ENCODE data around the gene SERINC5.
"Not testable (repeated sequence)": the region's sequence is repeated elsewhere in the genome, so short reads cannot be mapped to it uniquely, and the experiment has no call there.

SERINC5 gene

GRCh38 chr5:80191397-80191796 is 64.5 kb downstream of the SERINC5 start:
- no peaks in the 10 kb centered on the region for H3K9me3 ChIP-seq (ENCODE audit: severe bottlenecking)
- no peaks in the 10 kb centered on the region for H3K27me3 ChIP-seq (ENCODE audit: insufficient read depth, poor library complexity, severe bottlenecking)
- H3K4me1 ChIP-seq (ENCODE audit: insufficient read depth, poor library complexity, severe bottlenecking), result peaks cover 7% of the 10 kb centered on the region
- DNase-seq (ENCODE audit: low spot score) (no peak), ATAC-seq (ENCODE audit: low read depth) (no peak)
- H3K4me3 ChIP-seq (ENCODE audit: severe bottlenecking), result no peak overlapping the region
- H3K36me3 ChIP-seq (ENCODE audit: low read depth), result no peaks in the 10 kb centered on the region
- TF ChIP-seq CTCF (IDR thresholded peaks at IDR 0.05; ENCODE audit: poor library complexity, severe bottlenecking), result no peak
- H3K27ac ChIP-seq (ENCODE audit: poor library complexity, severe bottlenecking), result no peak overlapping the region

- no peaks in the 10 kb centered on the region for H3K36me3 ChIP-seq (ENCODE audit: low read depth)
- no peak for TF ChIP-seq CTCF (IDR thresholded peaks at IDR 0.05; ENCODE audit: poor library complexity, severe bottlenecking)
- H3K27ac ChIP-seq (ENCODE audit: poor library complexity, severe bottlenecking), result no peak overlapping the region
- no peak overlapping the region for H3K4me3 ChIP-seq (ENCODE audit: severe bottlenecking)
- H3K9me3 ChIP-seq (ENCODE audit: severe bottlenecking), result no peaks in the 10 kb centered on the region
- no peaks in the 10 kb centered on the region for H3K27me3 ChIP-seq (ENCODE audit: insufficient read depth, poor library complexity, severe bottlenecking)
- no peak for DNase-seq (ENCODE audit: low spot score)
- peaks cover 9% of the 10 kb centered on the region for H3K4me1 ChIP-seq (ENCODE audit: insufficient read depth, poor library complexity, severe bottlenecking)
- no peak for ATAC-seq (ENCODE audit: low read depth)
Measured at GRCh38 chr5:80190960-80191359, 64.9 kb downstream of the SERINC5 start.

GRCh38 chr5:80189701-80190100 is 66.1 kb downstream of the SERINC5 start:
- Histone ChIP-seq H3K27me3 (ENCODE audit: insufficient read depth, poor library complexity, severe bottlenecking) (no peaks in the 10 kb centered on the region), H3K4me3 (ENCODE audit: severe bottlenecking) (no peak overlapping the region), H3K27ac (ENCODE audit: poor library complexity, severe bottlenecking) (no peak overlapping the region), H3K36me3 (ENCODE audit: low read depth) (no peaks in the 10 kb centered on the region), H3K4me1 (ENCODE audit: insufficient read depth, poor library complexity, severe bottlenecking) (peaks cover 9% of the 10 kb centered on the region), H3K9me3 (ENCODE audit: severe bottlenecking) (no peaks in the 10 kb centered on the region)
- TF ChIP-seq CTCF (IDR thresholded peaks at IDR 0.05; ENCODE audit: poor library complexity, severe bottlenecking), result no peak
- ATAC-seq (ENCODE audit: low read depth) (no peak), DNase-seq (ENCODE audit: low spot score) (no peak)

GRCh38 chr5:80189201-80189600 is 66.6 kb downstream of the SERINC5 start:
- no peak overlapping the region for H3K4me3 ChIP-seq (ENCODE audit: severe bottlenecking)
- no peak for TF ChIP-seq CTCF (IDR thresholded peaks at IDR 0.05; ENCODE audit: poor library complexity, severe bottlenecking)
- H3K4me1 ChIP-seq (ENCODE audit: insufficient read depth, poor library complexity, severe bottlenecking), result peaks cover 9% of the 10 kb centered on the region
- H3K36me3 ChIP-seq (ENCODE audit: low read depth), result no peaks in the 10 kb centered on the region
- DNase-seq (ENCODE audit: low spot score) (no peak), ATAC-seq (ENCODE audit: low read depth) (no peak)
- H3K27ac ChIP-seq (ENCODE audit: poor library complexity, severe bottlenecking), result no peak overlapping the region
- no peaks in the 10 kb centered on the region for H3K9me3 ChIP-seq (ENCODE audit: severe bottlenecking)
- H3K27me3 ChIP-seq (ENCODE audit: insufficient read depth, poor library complexity, severe bottlenecking), result no peaks in the 10 kb centered on the region

- Histone ChIP-seq H3K27me3 (ENCODE audit: insufficient read depth, poor library complexity, severe bottlenecking) (no peaks in the 10 kb centered on the region), H3K36me3 (ENCODE audit: low read depth) (no peaks in the 10 kb centered on the region), H3K4me3 (ENCODE audit: severe bottlenecking) (no peak overlapping the region), H3K9me3 (ENCODE audit: severe bottlenecking) (no peaks in the 10 kb centered on the region), H3K4me1 (ENCODE audit: insufficient read depth, poor library complexity, severe bottlenecking) (peaks cover 9% of the 10 kb centered on the region), H3K27ac (ENCODE audit: poor library complexity, severe bottlenecking) (no peak overlapping the region)
- no peak for TF ChIP-seq CTCF (IDR thresholded peaks at IDR 0.05; ENCODE audit: poor library complexity, severe bottlenecking)
- DNase-seq (ENCODE audit: low spot score) (no peak), ATAC-seq (ENCODE audit: low read depth) (no peak)
Measured at GRCh38 chr5:80187421-80188090, 68.3 kb downstream of the SERINC5 start.

GRCh38 chr5:80185535-80185934 is 70.3 kb downstream of the SERINC5 start:
- H3K36me3 ChIP-seq (ENCODE audit: low read depth); ATAC-seq (ENCODE audit: low read depth); H3K4me3 ChIP-seq (ENCODE audit: severe bottlenecking); H3K27me3 ChIP-seq (ENCODE audit: insufficient read depth, poor library complexity, severe bottlenecking); H3K27ac ChIP-seq (ENCODE audit: poor library complexity, severe bottlenecking); DNase-seq (ENCODE audit: low spot score); H3K9me3 ChIP-seq (ENCODE audit: severe bottlenecking): not testable (repeated sequence)
- peaks cover 18% of the 10 kb centered on the region for H3K4me1 ChIP-seq (ENCODE audit: insufficient read depth, poor library complexity, severe bottlenecking)
